Right hindlimb (tissue), 1 donor: ENCODE data around the gene ABR.
A peak's percentile ranks its signal among the peaks of the same experiment; 100 is the strongest.
"Not testable (repeated sequence)": the region's sequence is repeated elsewhere in the genome, so short reads cannot be mapped to it uniquely, and the experiment has no call there.

ENCODE experiments used
- DNase-seq: peaks from one replicate; pipeline ENCODE4 v3.0.0-alpha.2; 2018

The ABR gene

DNA sequence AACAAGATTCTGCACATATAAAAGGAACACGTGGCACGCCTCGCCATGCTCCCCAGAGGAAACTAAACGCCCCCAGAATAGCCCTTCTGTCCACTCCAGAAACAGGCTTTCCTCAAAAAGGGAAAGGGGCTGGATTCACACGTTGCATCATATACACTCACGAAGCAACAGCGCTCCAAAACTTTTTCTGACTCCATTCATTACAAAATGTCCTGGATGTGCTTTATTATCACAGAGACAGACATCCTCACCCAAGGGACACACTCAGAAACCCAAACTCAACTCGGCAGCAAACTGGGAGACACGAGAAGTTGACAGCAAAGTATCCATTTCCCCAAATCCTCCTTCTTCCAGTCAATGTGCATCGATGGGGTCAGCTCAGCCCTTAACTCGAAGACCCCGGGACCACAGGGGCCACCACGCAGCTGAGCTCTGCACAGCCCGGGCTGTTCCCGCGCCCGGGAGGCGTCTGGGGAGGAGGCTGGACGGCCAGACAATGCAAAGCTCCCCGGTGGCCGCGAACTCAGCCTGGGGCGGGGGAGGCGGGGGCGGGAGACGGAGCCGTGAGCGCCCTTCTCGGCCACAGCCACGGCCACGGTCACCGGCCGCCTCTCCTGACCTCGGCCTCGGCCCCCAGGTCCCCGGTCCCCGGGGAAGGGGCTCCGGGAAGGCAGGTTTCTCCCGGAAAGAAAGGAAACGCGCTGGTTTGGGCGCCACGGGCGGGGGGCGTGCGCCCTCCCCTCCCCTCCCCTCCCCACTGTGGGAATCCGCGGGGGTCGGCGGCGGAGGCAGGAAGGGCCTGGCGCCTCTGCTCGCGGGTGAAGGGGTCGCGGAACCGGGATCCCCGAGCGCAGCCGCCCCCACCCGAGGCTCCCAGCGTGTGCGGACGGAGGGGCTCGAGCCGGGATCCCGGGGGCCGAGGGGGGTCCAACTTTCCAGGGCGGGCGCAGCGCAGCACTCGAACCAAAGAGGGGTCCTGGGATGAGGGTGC, 201.4 kb downstream of the ABR start:
- DNase-seq, result peak; percentile 60

DNA sequence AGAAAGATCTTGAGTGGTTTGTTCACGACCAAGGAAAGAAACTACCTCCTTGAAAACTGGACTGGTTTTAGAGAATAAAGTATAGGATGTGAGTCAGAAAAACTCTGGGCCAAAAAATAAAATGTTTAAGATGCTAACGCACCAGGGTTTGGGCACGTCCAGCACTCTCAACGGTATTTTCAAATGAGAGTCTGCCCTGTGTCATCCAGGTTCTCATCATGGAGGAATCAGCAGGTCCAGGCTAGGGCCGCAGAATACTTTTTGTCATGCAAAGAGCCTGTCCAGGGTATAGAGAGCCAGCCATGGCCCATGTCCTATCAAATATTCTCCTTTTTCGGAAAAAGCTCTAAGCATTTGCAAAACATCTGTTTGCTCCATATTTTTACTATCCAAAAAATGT, 202.6 kb downstream of the ABR start:
- DNase-seq, result no peak

DNA sequence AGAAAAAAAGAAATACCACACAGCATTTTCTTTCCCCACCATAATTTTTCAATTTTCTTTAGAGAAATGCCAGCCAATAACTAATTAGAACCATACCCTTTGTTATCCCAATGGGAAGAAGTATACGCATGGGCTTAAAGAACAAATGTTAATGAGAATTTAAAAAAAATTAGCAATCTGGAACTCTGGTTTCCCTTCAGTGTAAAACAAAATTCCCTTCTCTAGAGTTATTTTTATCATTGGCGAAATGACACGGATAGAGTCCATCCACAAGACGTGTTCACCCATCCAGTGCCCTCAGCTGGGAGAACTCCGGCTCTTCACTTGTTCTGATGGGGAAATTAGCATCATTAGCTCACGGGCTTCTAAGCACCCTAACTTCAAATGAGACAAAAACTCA, 203.5 kb downstream of the ABR start:
- DNase-seq, result no peak

DNA sequence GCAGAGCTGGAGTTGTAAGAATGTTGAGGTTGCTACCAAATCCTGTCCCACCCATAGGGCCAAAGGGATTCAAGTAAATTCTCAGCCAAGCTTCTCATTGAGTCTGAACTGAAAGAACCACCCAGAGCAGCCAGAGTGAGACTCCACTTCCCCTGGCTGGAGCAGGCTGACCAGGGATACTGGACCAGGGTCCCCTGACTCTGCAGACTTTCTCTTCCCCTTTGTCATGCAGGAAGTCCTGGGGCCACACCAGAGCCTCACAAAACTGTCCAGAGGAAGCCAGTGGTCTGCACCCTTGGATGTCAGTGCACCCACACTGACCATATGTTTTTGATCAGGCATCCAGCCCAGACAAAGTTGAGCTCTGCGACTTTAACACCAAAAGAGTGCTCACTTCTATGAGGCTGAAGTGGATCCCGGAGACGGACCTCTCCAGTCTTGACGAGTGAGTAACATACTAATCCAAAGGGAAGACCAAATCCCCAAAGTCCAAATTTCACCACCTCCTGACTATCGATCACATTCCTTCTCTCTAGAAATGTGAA, 204.3 kb downstream of the ABR start:
- DNase-seq, result no peak

DNA sequence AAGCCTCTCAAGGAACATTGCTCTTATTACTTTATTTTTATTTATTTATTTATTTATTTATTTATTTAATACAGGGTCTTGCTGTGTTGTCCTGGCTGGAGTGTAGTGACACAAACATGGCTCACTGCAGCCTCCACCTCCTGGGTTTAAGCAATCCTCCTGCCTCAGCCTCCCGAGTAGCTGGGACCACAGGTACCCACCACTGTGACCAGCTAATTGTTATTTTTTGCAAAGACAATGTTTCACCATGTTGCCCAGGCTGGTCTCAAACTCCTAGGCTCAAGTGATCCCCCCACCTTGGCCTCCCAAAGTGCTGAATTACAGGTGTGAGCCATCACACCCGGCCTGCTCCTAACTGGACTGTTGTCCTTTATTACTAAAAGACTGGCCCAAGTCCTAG, 205.0 kb downstream of the ABR start:
- DNase-seq, result not testable (repeated sequence)

DNA sequence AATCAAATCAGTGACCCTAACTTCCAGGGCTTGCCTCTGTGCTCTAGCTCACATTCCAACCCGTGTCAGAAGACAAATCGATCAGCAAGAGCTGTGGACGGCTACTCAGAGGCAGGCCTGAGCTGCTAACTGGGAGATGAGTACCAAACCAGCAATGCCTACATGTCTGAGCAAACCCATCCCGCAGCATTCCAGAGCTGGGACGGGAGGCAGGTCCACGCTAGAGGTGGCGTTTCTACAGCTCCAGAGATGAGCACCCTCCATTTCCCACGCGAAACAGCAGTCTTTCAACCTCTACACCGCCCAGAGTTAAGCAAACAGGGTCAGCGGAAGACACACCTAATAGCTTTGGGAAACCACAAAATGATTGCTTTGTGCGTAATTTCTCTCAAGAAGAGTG, 206.7 kb downstream of the ABR start:
- no peak for DNase-seq

DNA sequence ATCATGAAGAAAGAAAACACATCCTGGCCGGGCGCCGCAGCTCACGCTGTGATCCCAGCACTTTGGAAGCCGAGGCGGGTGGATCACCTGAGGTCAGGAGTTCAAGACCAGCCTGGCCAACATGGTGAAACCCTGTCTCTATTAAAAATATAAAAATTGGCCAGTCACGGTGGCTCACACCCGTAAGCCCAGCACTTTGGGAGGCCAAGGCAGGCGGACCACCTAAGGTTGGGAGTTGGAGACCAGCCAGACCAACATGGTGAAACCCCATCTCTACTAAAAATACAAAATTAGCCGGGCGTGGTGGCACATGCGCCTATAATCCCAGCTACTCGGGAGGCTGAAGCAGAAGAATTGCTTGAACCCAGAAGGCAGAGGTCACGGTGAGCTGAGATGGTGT, 207.9 kb downstream of the ABR start:
- not testable (repeated sequence) for DNase-seq

DNA sequence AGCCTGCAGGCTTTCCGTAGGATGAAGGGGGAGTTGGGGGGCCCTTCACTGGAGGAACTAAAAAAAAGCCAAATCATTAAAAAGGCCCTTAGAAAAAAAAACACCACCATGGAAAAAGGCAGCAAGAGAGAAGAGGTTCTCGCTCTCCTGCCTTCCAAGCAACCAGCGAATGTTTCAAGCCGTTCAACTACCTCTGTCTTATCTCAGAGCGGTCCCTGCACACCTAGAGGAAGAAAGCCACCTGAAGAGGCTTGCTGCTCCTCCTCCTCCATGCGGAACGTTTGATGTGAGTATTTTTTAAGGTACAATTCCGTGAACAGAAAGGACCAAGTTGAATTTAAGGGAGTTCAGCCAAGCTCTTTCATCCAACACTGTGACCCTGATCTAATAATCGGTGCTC, 209.4 kb downstream of the ABR start:
- no peak for DNase-seq

DNA sequence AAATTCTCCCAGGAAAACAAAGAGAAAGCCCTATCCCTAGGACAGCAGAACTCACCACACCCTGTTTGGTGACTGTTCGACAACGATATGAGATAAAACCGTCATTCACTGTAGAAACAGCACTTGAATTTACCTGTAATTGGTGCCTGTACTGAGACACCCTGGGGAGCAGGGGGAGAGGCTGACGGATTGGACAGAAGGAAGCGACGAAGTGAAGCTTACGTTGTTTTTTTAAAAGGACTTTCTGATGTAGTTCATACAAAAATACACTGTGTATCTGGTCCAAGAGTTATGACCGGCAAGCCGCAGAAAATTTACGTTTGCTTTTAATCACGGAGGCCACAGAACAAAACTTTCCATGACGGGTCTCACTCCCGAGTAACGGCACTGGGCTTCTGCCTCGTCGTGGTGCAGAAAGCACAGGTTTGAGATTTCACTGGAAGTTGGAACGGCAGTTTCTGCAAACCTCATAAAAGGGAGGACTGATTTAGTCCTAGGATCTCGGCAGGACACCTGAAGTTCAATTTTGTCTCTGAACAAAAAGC, 209.9 kb downstream of the ABR start:
- peak; percentile 76 for DNase-seq

DNA sequence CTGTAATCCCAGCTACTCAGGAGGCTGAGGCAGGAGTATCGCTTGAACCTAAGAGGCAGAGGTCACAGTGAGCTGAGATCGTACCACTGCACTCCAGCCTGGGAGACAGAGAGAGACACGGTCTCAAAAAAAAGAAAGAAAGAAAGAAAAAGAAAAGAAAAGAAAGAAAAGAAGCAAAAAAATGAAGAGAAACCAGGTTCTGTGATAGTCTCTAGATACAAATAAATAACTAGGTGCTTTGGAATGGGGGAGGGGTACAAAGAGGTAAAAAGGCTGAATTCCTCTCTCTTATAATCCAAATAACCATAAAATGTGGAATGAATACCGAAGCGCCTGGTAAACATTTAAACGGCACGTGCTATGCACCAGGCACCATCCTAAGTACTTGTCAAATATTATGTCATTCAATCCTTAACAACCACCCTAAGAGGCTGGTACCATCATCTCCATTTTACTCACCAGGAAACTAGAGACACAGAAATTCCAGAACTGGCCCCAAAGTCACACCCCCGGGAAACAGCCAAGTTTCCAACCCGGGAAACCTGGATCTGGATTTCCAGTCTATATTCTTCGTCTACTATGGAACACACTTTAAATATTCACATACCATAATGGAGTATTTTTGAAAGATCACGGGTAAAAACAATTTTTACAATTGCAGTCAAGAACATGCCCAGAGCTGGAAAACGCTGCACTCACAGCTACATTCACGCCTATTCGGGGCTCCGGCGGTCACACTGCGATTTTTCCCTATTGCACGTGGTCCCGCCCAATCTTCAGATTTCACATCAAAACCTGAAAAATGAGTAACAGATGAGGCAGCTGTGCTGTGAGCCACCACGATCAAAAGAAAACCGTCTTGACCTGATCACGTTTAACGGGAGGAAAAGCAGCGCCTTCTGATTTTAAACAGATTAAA, 210.7 kb downstream of the ABR start:
- DNase-seq, result peak; percentile 71

DNA sequence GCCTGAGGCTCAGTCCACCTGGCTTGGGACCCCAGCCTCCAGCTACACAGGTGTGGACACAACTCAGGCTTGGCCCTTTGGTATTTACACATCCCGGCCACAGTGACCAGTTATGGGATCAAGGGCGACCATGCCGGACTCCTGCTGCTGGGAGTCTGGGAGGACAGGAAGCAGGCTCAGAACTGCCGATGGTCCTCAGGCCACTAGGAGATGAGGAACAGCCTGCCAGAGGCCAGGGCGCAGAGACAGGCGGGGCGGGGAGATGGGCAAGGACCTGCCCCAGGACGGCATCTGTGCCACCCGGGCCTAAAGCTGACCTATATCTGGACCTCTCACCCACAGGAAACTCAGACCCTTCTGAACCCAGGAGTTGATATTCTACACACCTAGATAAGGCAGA, 212.7 kb downstream of the ABR start:
- DNase-seq, result no peak

DNA sequence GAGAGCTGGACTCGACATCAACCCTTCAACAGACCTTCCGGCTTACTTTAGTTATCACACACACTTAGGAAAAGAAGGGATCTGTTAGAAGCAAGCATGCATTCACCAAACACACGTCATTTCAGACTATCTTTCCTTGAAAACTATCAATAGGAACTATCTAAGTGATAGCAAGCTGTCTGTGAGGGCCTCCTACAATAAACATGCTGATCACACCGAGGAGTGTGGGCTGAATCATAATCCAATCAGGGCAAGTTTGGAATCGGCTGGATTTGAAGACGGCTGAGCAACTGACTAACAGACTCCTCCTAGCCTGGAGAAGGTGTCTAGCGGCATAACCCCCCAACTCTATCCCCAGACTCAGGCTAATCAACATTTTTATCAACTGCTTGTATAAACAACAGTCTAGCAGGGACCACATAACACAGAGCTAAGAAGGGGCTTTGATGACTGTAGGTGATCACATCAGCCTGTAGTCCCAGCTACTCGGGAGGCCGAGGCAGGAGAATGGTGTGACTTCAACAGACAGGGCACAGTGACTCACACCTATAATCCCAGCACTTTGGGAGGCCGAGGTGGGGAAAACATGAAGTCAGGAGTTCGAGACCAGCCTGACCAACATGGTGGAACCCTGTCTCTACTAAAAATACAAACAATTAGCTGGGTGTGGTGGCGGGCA, 214.3 kb downstream of the ABR start:
- DNase-seq, result no peak

DNA sequence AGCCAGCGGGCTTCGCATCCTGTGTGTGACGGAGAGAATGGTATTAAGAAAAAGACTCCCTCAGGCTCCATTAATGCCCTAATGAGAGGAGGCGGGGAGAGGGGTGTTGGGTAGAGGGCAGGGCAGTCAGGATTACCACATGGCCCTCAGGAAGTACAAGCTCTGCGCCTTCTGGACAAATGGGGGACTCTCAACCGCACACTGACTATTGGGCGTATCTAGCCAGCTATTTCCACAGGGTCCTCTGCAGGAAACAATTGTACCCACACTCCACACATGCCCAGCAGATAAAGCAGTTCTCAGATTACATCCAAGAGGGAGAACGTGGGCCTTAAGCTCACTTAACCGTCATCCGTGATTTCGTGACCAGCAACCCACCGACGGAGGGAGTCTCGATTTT, 214.9 kb downstream of the ABR start:
- no peak for DNase-seq

DNA sequence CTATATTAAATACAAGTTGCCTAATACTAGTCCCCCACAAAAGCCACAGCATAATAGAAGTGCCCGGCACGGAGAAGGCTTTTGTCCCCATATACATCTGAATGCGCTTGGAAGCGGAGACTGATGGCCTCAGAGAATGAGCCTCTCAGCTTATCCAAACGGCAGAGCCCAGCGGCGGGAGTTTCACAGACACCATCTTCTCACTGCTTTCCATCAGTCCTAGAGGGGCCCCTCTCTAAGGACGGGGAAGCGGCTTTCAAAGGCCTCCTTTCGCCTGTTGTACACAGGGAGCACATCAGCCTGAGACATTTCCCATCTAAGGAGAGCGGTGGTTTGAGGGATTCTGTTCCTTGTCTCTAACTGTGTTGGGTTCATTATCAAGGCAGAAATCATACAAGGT, 217.1 kb downstream of the ABR start:
- no peak for DNase-seq

DNA sequence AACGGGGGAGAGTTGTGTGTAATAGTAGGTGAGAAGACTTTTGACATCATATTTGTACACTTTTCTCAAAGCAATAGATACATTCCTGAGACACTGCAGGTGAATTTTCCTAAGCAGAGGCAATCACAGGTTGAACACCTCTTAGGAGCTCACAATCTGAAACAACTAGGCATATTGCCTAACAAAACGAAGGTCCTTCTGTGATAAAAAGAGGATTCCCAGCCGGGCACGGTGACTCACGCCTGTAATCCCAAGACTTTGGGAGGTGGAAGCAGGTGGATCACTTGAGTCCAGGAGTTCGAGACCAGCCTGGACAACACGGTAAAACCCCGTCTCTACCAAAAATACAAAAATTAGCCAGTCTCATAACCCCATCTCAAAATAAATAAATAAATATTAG, 217.6 kb downstream of the ABR start:
- DNase-seq, result no peak

DNA sequence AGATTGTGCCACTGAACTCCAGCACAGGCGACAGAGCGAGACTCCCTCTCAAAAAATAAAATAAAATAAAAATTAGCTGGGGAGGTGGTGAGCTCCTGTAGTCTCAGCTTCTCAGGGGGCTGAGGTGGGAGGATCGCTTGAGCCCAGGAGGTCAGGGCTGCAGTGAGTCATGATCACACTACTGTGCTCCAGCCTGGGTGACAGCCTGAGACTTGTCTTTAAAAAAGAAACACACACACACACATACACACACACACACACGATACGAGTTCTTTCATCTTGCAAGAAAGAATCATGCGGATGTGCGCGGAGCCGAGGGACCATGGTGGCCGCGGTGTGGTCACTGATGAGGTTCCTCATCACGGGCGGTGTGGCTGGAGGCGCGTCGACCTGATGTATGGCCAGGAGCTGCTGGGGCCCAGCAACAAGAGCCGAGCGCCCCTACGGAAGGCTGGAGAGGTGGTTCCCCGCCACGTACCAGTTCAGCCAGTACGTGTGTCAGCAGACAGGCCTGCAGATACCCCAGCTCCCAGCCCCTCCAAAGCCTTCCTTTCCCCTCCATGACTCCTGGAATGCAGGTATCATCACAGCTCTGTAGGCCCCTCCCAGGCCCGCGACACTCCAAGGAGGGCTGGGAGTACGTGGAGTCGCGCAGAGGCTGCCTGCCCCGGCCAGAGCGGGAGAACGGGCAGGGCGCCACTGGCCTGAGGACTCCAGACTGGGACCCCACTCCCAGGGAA, 220.9 kb downstream of the ABR start:
- DNase-seq, result no peak

DNA sequence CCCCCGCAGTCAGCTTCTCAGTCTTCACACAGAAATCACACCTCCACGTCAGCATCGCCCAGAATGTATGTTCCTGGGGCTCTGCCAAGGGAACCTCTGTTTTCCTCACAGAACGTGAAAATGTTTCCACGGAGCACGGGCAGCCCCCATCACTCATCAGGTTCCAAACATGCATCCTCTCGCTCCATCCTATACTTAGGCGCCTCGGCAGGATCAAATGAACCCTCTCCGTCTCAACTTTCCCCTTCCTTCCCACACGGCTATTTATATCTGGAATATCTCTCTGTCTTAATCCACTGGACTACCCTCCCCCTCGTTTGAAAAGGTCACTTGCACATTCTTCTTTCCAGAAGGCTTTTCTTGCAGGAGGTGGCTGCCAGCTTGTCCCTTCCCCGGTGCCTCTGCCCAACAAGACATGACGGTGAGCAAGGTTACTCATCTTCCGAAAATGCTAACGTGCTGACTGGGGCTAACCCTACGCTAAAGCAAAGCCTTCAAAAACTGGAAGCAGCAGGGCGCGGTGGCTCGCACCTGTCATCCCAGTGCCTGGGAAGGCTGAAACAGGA, 221.8 kb downstream of the ABR start:
- DNase-seq, result no peak

DNA sequence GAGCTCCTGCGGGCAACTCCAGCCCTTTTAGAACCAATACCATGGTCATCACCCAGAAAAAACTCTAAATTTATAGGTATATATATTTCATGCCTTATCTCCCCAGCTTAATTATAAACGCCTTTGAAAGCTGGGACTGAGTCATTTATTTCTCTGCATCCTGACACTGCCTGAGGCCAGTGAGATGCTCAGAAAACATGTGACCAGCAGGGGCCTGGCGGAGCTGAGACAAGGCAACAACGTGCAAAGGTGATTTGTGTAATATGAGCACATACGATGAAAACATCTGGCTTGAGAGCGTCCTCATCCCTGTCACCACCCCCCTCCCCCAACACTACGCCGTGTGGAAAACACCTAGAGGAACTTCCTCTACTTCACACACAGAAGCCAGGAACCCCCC, 222.9 kb downstream of the ABR start:
- no peak for DNase-seq

DNA sequence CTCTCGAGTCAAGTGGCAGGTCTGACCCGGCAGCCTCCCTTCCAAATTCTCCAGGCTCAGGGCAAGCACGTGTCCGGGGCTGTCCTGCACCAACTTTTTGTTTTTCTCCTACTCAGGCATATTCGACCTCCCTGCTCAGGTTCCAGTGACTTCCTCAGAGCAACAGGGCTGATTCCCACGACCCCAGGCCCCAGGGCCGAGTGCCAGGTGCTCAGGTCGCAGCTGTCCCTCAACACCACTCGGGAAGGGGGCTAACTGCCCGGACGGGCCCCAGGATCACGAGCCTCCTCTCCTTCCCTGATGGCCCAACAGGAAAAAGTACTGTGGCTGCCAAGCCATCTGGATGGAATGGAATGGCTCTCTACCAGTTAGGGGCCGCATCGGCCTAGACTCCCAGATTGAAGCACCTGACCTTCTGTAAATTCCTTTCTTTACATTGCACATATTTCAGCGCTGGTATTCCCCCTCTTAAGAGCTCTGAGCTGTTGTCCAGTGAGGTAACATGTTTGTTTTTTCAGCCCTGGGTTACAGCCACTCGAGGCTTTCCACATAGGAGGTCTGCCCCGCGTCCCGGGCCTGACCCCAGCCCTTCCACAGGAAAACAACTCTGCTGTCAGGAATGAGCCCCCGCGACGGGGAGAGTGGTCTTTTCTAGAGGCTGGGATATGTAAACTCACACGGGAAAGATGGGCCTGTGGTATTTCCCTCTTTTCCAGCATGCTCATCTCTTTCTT, 225.2 kb downstream of the ABR start:
- peak; percentile 78 for DNase-seq

DNA sequence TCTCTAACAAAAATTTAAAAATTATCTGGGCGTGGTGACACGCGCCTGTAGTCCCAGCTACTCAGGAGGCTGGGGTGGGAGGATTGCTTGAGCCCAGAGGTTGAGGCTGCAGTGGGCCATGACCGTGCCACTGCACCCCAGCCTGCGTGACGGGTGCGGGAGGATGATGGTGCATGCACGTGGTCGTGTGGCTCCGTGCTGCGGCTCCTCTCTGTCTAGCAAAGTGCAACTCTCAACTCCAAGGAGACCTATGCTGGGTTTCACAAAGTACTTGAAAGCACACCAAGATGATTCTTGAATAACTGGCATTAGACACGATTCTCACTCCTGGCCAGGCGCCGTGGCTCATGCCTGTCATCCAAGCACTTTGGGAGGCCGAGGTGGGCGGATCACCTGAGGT, 226.0 kb downstream of the ABR start:
- no peak for DNase-seq
